Liver (tissue), 3 donors: ENCODE data around the gene GRIN3B.

Experiments
- GABPA ChIP-seq, 2 donors: IDR thresholded peaks in 1 of 2; conservative IDR thresholded peaks in 1 of 2; 2 replicates each; pipeline ENCODE4 v1.6.1; 2016; ENCODE audit warnings: antibody characterized with exemption in 2 of 2, mild to moderate bottlenecking in 1 of 2, moderate library complexity in 1 of 2
- HNF4A ChIP-seq, 2 donors: conservative IDR thresholded peaks; 2 replicates each; pipeline ENCODE4 v1.6.1; 2016; ENCODE audit warnings: antibody characterized with exemption in 2 of 2, mild to moderate bottlenecking in 2 of 2
- HNF4G ChIP-seq: IDR thresholded peaks from 2 replicates; pipeline ENCODE4 v1.6.1; 2016; ENCODE audit warnings: antibody characterized with exemption
- JUND ChIP-seq, 2 donors: IDR thresholded peaks; 2 replicates each; pipeline ENCODE4 v1.6.1; 2016; ENCODE audit warnings: antibody characterized with exemption in 2 of 2
- YY1 ChIP-seq: IDR thresholded peaks from 2 replicates; pipeline ENCODE4 v1.6.1; 2016; ENCODE audit warnings: antibody characterized with exemption, mild to moderate bottlenecking
- TF ChIP-seq, protein P1 (sequence below): fragments of 150-350 bp; IDR thresholded peaks from 2 replicates; pipeline ENCODE4 v1.5.1; 2017; ENCODE audit warnings: improper control_type of control experiment, low read depth, low read length; ENCODE audit not compliant: missing input control
- TF ChIP-seq, protein P2 (sequence below): IDR thresholded peaks from 2 replicates; pipeline ENCODE4 v1.6.1; 2016; ENCODE audit warnings: antibody characterized with exemption
- TF ChIP-seq, protein P3 (sequence below): IDR thresholded peaks from 2 replicates; pipeline ENCODE4 v1.6.1; 2016; ENCODE audit warnings: antibody characterized with exemption, mild to moderate bottlenecking
- TF ChIP-seq, protein P4 (sequence below): IDR thresholded peaks from 2 replicates; pipeline ENCODE4 v1.6.1; 2016; ENCODE audit warnings: antibody characterized with exemption
- TF ChIP-seq, protein P5 (sequence below): IDR thresholded peaks from 2 replicates; pipeline ENCODE4 v1.6.1; 2016; ENCODE audit warnings: antibody characterized with exemption
- donor health status: healthy.
- donor health status: healthy.

DNA sequence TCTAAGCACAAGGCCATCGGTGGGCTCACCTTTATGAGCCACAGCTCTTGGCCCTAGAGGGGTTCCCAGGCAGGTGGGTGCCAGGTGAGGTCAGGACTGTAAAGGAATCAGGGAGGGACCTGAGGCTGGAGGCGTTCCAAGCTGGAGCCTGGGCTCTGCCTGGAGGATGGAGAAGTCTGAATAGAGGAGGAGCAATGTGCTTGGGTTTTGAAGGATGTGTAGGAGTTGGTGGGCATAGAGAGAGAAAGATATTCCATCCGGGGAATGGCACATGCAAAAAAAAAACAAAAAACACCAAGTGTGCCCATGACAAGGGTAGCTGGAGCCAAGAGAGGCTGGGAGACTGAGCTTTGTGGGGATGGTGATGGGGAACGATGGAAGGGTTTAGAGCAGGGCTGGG is 2.4 kb downstream of the GRIN3B start:
- TF ChIP-seq, protein P1, sequence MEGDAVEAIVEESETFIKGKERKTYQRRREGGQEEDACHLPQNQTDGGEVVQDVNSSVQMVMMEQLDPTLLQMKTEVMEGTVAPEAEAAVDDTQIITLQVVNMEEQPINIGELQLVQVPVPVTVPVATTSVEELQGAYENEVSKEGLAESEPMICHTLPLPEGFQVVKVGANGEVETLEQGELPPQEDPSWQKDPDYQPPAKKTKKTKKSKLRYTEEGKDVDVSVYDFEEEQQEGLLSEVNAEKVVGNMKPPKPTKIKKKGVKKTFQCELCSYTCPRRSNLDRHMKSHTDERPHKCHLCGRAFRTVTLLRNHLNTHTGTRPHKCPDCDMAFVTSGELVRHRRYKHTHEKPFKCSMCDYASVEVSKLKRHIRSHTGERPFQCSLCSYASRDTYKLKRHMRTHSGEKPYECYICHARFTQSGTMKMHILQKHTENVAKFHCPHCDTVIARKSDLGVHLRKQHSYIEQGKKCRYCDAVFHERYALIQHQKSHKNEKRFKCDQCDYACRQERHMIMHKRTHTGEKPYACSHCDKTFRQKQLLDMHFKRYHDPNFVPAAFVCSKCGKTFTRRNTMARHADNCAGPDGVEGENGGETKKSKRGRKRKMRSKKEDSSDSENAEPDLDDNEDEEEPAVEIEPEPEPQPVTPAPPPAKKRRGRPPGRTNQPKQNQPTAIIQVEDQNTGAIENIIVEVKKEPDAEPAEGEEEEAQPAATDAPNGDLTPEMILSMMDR: no peak
- TF ChIP-seq GABPA (IDR thresholded peaks at IDR 0.05 in 1 of 2, conservative IDR thresholded peaks at IDR 0.05 in 1 of 2) (no peak), YY1 (no peak), JUND (IDR thresholded peaks at IDR 0.05) (no peak), HNF4G (no peak), HNF4A (conservative IDR thresholded peaks at IDR 0.05) (no peak)
- TF ChIP-seq, protein P2, sequence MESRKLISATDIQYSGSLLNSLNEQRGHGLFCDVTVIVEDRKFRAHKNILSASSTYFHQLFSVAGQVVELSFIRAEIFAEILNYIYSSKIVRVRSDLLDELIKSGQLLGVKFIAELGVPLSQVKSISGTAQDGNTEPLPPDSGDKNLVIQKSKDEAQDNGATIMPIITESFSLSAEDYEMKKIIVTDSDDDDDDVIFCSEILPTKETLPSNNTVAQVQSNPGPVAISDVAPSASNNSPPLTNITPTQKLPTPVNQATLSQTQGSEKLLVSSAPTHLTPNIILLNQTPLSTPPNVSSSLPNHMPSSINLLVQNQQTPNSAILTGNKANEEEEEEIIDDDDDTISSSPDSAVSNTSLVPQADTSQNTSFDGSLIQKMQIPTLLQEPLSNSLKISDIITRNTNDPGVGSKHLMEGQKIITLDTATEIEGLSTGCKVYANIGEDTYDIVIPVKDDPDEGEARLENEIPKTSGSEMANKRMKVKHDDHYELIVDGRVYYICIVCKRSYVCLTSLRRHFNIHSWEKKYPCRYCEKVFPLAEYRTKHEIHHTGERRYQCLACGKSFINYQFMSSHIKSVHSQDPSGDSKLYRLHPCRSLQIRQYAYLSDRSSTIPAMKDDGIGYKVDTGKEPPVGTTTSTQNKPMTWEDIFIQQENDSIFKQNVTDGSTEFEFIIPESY: no peak
- TF ChIP-seq, protein P3, sequence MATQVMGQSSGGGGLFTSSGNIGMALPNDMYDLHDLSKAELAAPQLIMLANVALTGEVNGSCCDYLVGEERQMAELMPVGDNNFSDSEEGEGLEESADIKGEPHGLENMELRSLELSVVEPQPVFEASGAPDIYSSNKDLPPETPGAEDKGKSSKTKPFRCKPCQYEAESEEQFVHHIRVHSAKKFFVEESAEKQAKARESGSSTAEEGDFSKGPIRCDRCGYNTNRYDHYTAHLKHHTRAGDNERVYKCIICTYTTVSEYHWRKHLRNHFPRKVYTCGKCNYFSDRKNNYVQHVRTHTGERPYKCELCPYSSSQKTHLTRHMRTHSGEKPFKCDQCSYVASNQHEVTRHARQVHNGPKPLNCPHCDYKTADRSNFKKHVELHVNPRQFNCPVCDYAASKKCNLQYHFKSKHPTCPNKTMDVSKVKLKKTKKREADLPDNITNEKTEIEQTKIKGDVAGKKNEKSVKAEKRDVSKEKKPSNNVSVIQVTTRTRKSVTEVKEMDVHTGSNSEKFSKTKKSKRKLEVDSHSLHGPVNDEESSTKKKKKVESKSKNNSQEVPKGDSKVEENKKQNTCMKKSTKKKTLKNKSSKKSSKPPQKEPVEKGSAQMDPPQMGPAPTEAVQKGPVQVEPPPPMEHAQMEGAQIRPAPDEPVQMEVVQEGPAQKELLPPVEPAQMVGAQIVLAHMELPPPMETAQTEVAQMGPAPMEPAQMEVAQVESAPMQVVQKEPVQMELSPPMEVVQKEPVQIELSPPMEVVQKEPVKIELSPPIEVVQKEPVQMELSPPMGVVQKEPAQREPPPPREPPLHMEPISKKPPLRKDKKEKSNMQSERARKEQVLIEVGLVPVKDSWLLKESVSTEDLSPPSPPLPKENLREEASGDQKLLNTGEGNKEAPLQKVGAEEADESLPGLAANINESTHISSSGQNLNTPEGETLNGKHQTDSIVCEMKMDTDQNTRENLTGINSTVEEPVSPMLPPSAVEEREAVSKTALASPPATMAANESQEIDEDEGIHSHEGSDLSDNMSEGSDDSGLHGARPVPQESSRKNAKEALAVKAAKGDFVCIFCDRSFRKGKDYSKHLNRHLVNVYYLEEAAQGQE: no peak
- TF ChIP-seq, protein P4, sequence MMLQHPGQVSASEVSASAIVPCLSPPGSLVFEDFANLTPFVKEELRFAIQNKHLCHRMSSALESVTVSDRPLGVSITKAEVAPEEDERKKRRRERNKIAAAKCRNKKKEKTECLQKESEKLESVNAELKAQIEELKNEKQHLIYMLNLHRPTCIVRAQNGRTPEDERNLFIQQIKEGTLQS: no peak
- TF ChIP-seq, protein P5, sequence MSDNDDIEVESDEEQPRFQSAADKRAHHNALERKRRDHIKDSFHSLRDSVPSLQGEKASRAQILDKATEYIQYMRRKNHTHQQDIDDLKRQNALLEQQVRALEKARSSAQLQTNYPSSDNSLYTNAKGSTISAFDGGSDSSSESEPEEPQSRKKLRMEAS: no peak
